NCI-H226 (cell line): ENCODE results near the gene CPED1.

ENCODE experiments used
- DNase-seq: peaks from one replicate; pipeline ENCODE4 v3.0.0-alpha.2; 2015

Gene CPED1

GRCh38 chr7:120988591-120989256 is at the start of gene CPED1:
TSS of gene CPED1 (plus strand) at chr7:120988711. CDS start at chr7:120989622, 911 bp downstream.
- peak; percentile 34 for DNase-seq

- DNase-seq: no peak
These were observed 49.2 kb upstream of the CPED1 start for GRCh38 chr7:120939345-120939744.

GRCh38 chr7:120941064-120941463 is 47.4 kb upstream of the CPED1 start:
- DNase-seq: no peak

GRCh38 chr7:120941856-120942255 is 46.7 kb upstream of the CPED1 start:
- no peak for DNase-seq

GRCh38 chr7:120942861-120943260 is 45.6 kb upstream of the CPED1 start:
- no peak for DNase-seq

- no peak for DNase-seq
These were observed 43.5 kb upstream of the CPED1 start for GRCh38 chr7:120944826-120945562.

- no peak for DNase-seq
These were observed 40.5 kb upstream of the CPED1 start for GRCh38 chr7:120947980-120948379.

- no peak for DNase-seq
These were observed 39.1 kb upstream of the CPED1 start for GRCh38 chr7:120949393-120949911.

GRCh38 chr7:120949998-120950538 is 38.4 kb upstream of the CPED1 start:
- no peak for DNase-seq

GRCh38 chr7:120950539-120951308 is 37.8 kb upstream of the CPED1 start, which contains the start of gene ING3:
TSS of gene ING3 (plus strand) at chr7:120950777. CDS start at chr7:120950897, 120 bp downstream.
- peak; percentile 95 for DNase-seq

GRCh38 chr7:120951309-120951699 is 37.2 kb upstream of the CPED1 start:
- DNase-seq: no peak

- DNase-seq: no peak
These were observed 36.7 kb upstream of the CPED1 start for GRCh38 chr7:120951826-120952225.

GRCh38 chr7:120955577-120956149 is 32.8 kb upstream of the CPED1 start:
- DNase-seq: no peak

GRCh38 chr7:120959929-120960484 is 28.5 kb upstream of the CPED1 start:
- DNase-seq: no peak

GRCh38 chr7:120960714-120961113 is 27.8 kb upstream of the CPED1 start:
- DNase-seq: no peak

GRCh38 chr7:120961638-120962173 is 26.8 kb upstream of the CPED1 start:
- no peak for DNase-seq

- DNase-seq: no peak
These were observed 24.4 kb upstream of the CPED1 start for GRCh38 chr7:120964088-120964487.

GRCh38 chr7:120966961-120967360 is 21.6 kb upstream of the CPED1 start:
- DNase-seq: no peak

GRCh38 chr7:120973849-120974248 is 14.7 kb upstream of the CPED1 start:
- no peak for DNase-seq

GRCh38 chr7:120979765-120980499 is 8.6 kb upstream of the CPED1 start:
- DNase-seq: no peak

GRCh38 chr7:120981117-120981516 is 7.4 kb upstream of the CPED1 start:
- DNase-seq: no peak
